ENCODE data around the gene HLA-DPA1. TPM values are rescaled to one million over a fixed set of nuclear protein-coding genes. Genes with fewer than 3 reads are reported as not detected.

HLA-DPA1 gene
- total and polyA plus RNA-seq, 2 donors (not counting 1 experiment from before 2014, with no cell fraction given), result 1.5 to 9.1 TPM

GRCh38 chr6:33030245-33030644, 43.2 kb downstream of the HLA-DPA1 start:
- no peaks in the 10 kb centered on the region for H3K36me3 ChIP-seq (ENCODE audit: control insufficient read depth, insufficient read depth, low read length)
- H3K9ac ChIP-seq (ENCODE audit: insufficient read depth, low read length), result no peak overlapping the region
- no peak for TF ChIP-seq CTCF (conservative IDR thresholded peaks at IDR 0.05 in 1 of 2, IDR thresholded peaks at IDR 0.05 in 1 of 2; ENCODE audit: low read depth in 1 of 2, low read length in 2 of 2)
- no peak for TF ChIP-seq EZH2 (IDR thresholded peaks at IDR 0.05; ENCODE audit: low read length, missing control alignments)
- H2AFZ ChIP-seq (ENCODE audit: low read length), result no peak overlapping the region
- H3K4me2 ChIP-seq (ENCODE audit: extremely low read depth, insufficient read depth, low read length), result no peak overlapping the region
- DNase-seq (ENCODE audit: low read depth in 2 of 2), result no peak
- H3K27ac ChIP-seq (ENCODE audit: insufficient read depth, low read length), result no peak overlapping the region
- peaks cover 12% of the 10 kb centered on the region for H3K27me3 ChIP-seq (ENCODE audit: control insufficient read depth, insufficient read depth, low read length)
- no peak overlapping the region for H3K4me3 ChIP-seq (replicated peaks in 1 of 4; ENCODE audit: control extremely low read depth in 1 of 4, insufficient read depth in 1 of 4, low read depth in 3 of 4, low read length in 4 of 4)
- H3K4me1 ChIP-seq (ENCODE audit: control insufficient read depth, extremely low read depth, insufficient read depth, low read length), result no peaks in the 10 kb centered on the region
- H3K79me2 ChIP-seq (ENCODE audit: control insufficient read depth, insufficient read depth, low read length), result no peaks in the 10 kb centered on the region
- no peaks in the 10 kb centered on the region for H4K20me1 ChIP-seq (ENCODE audit: control insufficient read depth, extremely low read depth, insufficient read depth, low read length)
- no peaks in the 10 kb centered on the region for H3K9me3 ChIP-seq (ENCODE audit: control insufficient read depth, insufficient read depth, low read depth, low read length)

- Histone ChIP-seq H3K79me2 (ENCODE audit: control insufficient read depth, insufficient read depth, low read length) (no peaks in the 10 kb centered on the region), H3K27me3 (ENCODE audit: control insufficient read depth, insufficient read depth, low read length) (peaks cover 12% of the 10 kb centered on the region), H3K36me3 (ENCODE audit: control insufficient read depth, insufficient read depth, low read length) (no peaks in the 10 kb centered on the region), H3K4me2 (ENCODE audit: extremely low read depth, insufficient read depth, low read length) (no peak overlapping the region), H3K27ac (ENCODE audit: insufficient read depth, low read length) (no peak overlapping the region), H3K4me3 (replicated peaks in 1 of 4; ENCODE audit: control extremely low read depth in 1 of 4, insufficient read depth in 1 of 4, low read depth in 3 of 4, low read length in 4 of 4) (no peak overlapping the region), H3K4me1 (ENCODE audit: control insufficient read depth, extremely low read depth, insufficient read depth, low read length) (no peaks in the 10 kb centered on the region), H3K9ac (ENCODE audit: insufficient read depth, low read length) (no peak overlapping the region), H4K20me1 (ENCODE audit: control insufficient read depth, extremely low read depth, insufficient read depth, low read length) (no peaks in the 10 kb centered on the region), H3K9me3 (ENCODE audit: control insufficient read depth, insufficient read depth, low read depth, low read length) (no peaks in the 10 kb centered on the region), H2AFZ (ENCODE audit: low read length) (no peak overlapping the region)
- DNase-seq (ENCODE audit: low read depth in 2 of 2), result no peak
- TF ChIP-seq CTCF (conservative IDR thresholded peaks at IDR 0.05 in 1 of 2, IDR thresholded peaks at IDR 0.05 in 1 of 2; ENCODE audit: low read depth in 1 of 2, low read length in 2 of 2) (no peak), EZH2 (IDR thresholded peaks at IDR 0.05; ENCODE audit: low read length, missing control alignments) (no peak)
Observed at GRCh38 chr6:33029328-33030184, 43.9 kb downstream of the HLA-DPA1 start.

DNA sequence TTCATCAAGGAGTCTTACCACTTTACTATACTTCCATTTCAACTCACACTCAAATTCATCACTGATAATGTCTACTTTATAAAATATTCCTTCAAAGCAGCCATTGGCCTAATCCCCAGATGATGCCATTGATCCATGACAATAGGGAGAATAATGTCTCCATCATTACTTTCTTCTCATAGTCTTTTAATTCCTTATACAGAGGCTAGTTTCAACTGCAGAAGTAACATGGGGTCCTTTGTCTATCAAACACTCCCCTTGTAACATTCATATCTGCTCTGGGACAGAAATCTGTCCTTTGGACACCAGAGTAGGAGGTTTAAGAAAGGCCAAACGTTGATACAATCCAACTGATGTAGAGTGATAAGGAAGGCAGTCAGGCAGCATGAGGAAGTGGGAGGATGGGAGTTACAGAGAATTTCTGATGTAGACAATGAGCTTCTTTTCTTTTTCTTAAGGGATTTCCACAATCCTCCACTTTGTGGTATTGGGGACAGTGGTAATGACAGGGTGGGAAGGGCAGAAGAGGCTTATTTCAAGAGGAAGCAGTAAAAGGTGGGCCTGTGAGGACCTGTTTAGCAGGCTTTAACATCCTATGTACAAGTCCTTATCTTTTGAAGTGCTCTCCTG, 45.1 kb downstream of the HLA-DPA1 start:
- Histone ChIP-seq H3K4me2 (ENCODE audit: extremely low read depth, insufficient read depth, low read length) (no peak overlapping the region), H2AFZ (ENCODE audit: low read length) (no peak overlapping the region), H3K4me1 (ENCODE audit: control insufficient read depth, extremely low read depth, insufficient read depth, low read length) (no peaks in the 10 kb centered on the region), H3K9ac (ENCODE audit: insufficient read depth, low read length) (no peak overlapping the region), H3K4me3 (replicated peaks in 1 of 4; ENCODE audit: control extremely low read depth in 1 of 4, insufficient read depth in 1 of 4, low read depth in 3 of 4, low read length in 4 of 4) (no peak overlapping the region), H3K9me3 (ENCODE audit: control insufficient read depth, insufficient read depth, low read depth, low read length) (no peaks in the 10 kb centered on the region), H3K27me3 (ENCODE audit: control insufficient read depth, insufficient read depth, low read length) (peaks cover 12% of the 10 kb centered on the region), H3K79me2 (ENCODE audit: control insufficient read depth, insufficient read depth, low read length) (no peaks in the 10 kb centered on the region), H3K36me3 (ENCODE audit: control insufficient read depth, insufficient read depth, low read length) (no peaks in the 10 kb centered on the region), H3K27ac (ENCODE audit: insufficient read depth, low read length) (no peak overlapping the region), H4K20me1 (ENCODE audit: control insufficient read depth, extremely low read depth, insufficient read depth, low read length) (no peaks in the 10 kb centered on the region)
- DNase-seq (ENCODE audit: low read depth in 2 of 2), result no peak
- TF ChIP-seq EZH2 (IDR thresholded peaks at IDR 0.05; ENCODE audit: low read length, missing control alignments), result no peak
- TF ChIP-seq CTCF (conservative IDR thresholded peaks at IDR 0.05 in 1 of 2, IDR thresholded peaks at IDR 0.05 in 1 of 2; ENCODE audit: low read depth in 1 of 2, low read length in 2 of 2), result no peak
